RWPE2 (cell line): ENCODE measurements around the gene CHPF2.

Source experiments
- ATAC-seq: fragments of 200-7000 bp; cut with Tn5 transposase; 3 replicates; pipeline ENCODE4 v1.9.1; 2021; ENCODE audit warnings: low read depth
- DNase-seq: peaks from one replicate; pipeline ENCODE4 v3.0.0-alpha.2; 2020; ENCODE audit warnings: low spot score
- H3K27ac ChIP-seq: fragments of 450-650 bp; 2 replicates; pipeline ENCODE4 v1.5.1; 2017; ENCODE audit warnings: mild to moderate bottlenecking; ENCODE audit not compliant: poor library complexity, severe bottlenecking
- H3K27me3 ChIP-seq: fragments of 250-450 bp; sonication (Bioruptor Pico); 2 replicates; pipeline ENCODE4 v1.5.1; 2021; ENCODE audit warnings: mild to moderate bottlenecking, moderate library complexity; ENCODE audit not compliant: insufficient read depth, poor library complexity, severe bottlenecking
- H3K36me3 ChIP-seq: fragments of 250-450 bp; sonication (Bioruptor Pico); 2 replicates; pipeline ENCODE4 v1.5.1; 2020; ENCODE audit warnings: low read depth, mild to moderate bottlenecking, moderate library complexity
- H3K4me1 ChIP-seq: fragments of 250-450 bp; sonication (Bioruptor Pico); 2 replicates; pipeline ENCODE4 v1.5.1; 2021; ENCODE audit warnings: mild to moderate bottlenecking, moderate library complexity; ENCODE audit not compliant: insufficient read depth, poor library complexity, severe bottlenecking
- H3K4me3 ChIP-seq: fragments of 250-450 bp; sonication (Bioruptor Pico); 2 replicates; pipeline ENCODE4 v1.5.1; 2021; ENCODE audit warnings: mild to moderate bottlenecking, moderate library complexity; ENCODE audit not compliant: severe bottlenecking
- H3K9me3 ChIP-seq: fragments of 250-450 bp; sonication (Bioruptor Pico); 2 replicates; pipeline ENCODE4 v1.5.1; 2021; ENCODE audit warnings: mild to moderate bottlenecking, moderate library complexity; ENCODE audit not compliant: severe bottlenecking
- CTCF ChIP-seq: fragments of 450-650 bp; IDR thresholded peaks from one replicate; pipeline ENCODE4 v1.5.1; 2017; ENCODE audit warnings: mild to moderate bottlenecking, moderate library complexity; ENCODE audit not compliant: poor library complexity, severe bottlenecking

CHPF2 gene

GRCh38 chr7:151206914-151207313 lies 25.4 kb upstream of the CHPF2 start:
- Histone ChIP-seq H3K27ac (no peak overlapping the region), H3K27me3 (peaks cover 40% of the 10 kb centered on the region), H3K4me3 (no peak overlapping the region), H3K36me3 (no peaks in the 10 kb centered on the region), H3K4me1 (no peaks in the 10 kb centered on the region), H3K9me3 (no peaks in the 10 kb centered on the region)
- ATAC-seq (no peak), DNase-seq (no peak)
- no peak for TF ChIP-seq CTCF

- H3K27me3 ChIP-seq = peaks cover 36% of the 10 kb centered on the region
- no peaks in the 10 kb centered on the region for H3K9me3 ChIP-seq
- ATAC-seq (no peak), DNase-seq (no peak)
- H3K36me3 ChIP-seq = no peaks in the 10 kb centered on the region
- no peak for TF ChIP-seq CTCF
- H3K27ac ChIP-seq = no peak overlapping the region
- no peak overlapping the region for H3K4me3 ChIP-seq
- H3K4me1 ChIP-seq = no peaks in the 10 kb centered on the region
Measured at GRCh38 chr7:151207315-151207714, 25.0 kb upstream of the CHPF2 start.

GRCh38 chr7:151207804-151208203 lies 24.5 kb upstream of the CHPF2 start:
- ATAC-seq (no peak; the same call in 2 of the 3 replicates), DNase-seq (peak; percentile 50)
- no peak for TF ChIP-seq CTCF
- H3K27me3 ChIP-seq = peaks cover 31% of the 10 kb centered on the region
- H3K4me1 ChIP-seq = no peaks in the 10 kb centered on the region
- H3K36me3 ChIP-seq = no peaks in the 10 kb centered on the region
- H3K9me3 ChIP-seq = no peaks in the 10 kb centered on the region
- H3K4me3 ChIP-seq = no peak overlapping the region
- H3K27ac ChIP-seq = no peak overlapping the region

GRCh38 chr7:151208253-151208862 lies 23.9 kb upstream of the CHPF2 start:
- ATAC-seq (no peak), DNase-seq (peak; percentile 7)
- Histone ChIP-seq H3K4me3 (no peak overlapping the region), H3K4me1 (no peaks in the 10 kb centered on the region), H3K9me3 (no peaks in the 10 kb centered on the region), H3K27ac (no peak overlapping the region), H3K27me3 (peaks cover 29% of the 10 kb centered on the region), H3K36me3 (peaks cover 2% of the 10 kb centered on the region; the same call in 1 of the 2 replicates)
- TF ChIP-seq CTCF = no peak

DNA sequence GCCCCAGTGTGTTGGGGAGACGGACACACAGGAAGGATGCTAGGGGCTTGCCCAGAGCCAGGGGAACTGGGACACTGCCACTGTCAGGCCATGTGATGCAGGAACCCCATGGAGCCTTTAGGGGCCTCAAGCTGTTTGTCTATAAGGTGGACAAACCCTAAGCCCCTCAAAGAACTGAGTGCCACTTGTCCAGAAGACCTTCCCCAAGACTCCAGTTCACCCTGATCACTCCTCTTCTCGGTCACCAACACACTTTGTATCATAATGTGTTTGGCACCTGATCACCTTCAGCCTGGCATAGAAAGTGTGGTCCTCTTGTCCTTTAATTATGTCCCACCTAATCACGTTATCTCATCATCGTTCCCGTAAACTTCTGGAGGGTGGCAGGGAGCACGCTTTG lies 22.7 kb upstream of the CHPF2 start:
- Histone ChIP-seq H3K36me3 (peaks cover 14% of the 10 kb centered on the region), H3K4me3 (no peak overlapping the region), H3K4me1 (no peaks in the 10 kb centered on the region), H3K9me3 (no peaks in the 10 kb centered on the region), H3K27ac (no peak overlapping the region), H3K27me3 (peaks cover 17% of the 10 kb centered on the region)
- ATAC-seq = no peak
- no peak for TF ChIP-seq CTCF
- DNase-seq = no peak
